Measurements from ENCODE around the gene MEF2D. TPM values are rescaled to one million over a fixed set of nuclear protein-coding genes. Genes with fewer than 3 reads are reported as not detected.

Gene MEF2D
- total and polyA plus RNA-seq, 2 donors (not counting 1 experiment from before 2014, with no cell fraction given): 65.6 to 128 TPM

DNA sequence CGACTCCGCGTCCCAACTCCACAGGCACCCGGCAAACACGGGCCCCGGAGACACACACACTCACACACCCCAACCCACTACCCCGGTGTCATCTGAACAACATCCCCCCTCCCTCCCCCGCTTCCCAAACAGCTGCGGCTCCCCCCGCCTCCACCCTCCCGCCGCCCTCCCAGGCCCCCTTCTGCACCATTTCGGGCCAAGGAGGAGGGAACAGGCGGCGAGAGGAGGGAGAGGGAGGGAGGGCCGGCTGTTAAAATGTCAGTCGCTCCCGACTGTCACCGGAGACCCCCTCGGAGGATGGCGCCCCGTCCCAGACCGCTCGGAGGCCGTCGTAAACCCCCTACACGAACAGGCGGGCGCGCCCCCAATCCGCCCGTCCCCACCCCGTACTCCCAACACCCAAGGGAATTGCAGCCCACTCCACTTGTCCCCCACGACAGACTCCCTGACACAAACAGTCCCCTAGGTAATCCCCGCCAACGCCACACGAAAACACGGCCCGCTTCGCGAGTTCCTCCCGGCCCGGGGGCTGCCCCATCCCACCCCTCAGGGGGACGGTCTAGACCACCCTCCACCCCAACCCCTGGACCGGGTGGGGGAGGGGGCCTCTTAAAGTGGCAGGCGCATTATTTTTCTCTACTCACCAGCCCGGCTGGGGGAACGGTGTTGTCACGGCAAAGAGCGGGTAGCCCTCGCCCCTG is 583 bp downstream of the MEF2D start:
- peak overlapping the region; percentile 96 for H3K27ac Mint-ChIP-seq
- CTCF ChIA-PET: interaction anchor here (0.9 to 11.7 kb wide), 11 partner anchors 14 to 127 kb away, joined by 3 to 383 read pairs (median 8); partner anchors contain the start of genes GPATCH4, NAXE and TTC24
- 0% methylated on average over 32 of the region's 51 CpGs for WGBS (ENCODE audit: insufficient coverage)
- POLR2A ChIA-PET: interaction anchor here (0.6 to 8.3 kb wide), 15 partner anchors 10 to 228 kb away, joined by 3 to 193 read pairs (median 4); partner anchors contain the start of genes GPATCH4 and NAXE
- H3K27ac ChIP-seq (ENCODE audit: low read length in 2 of 2): peak overlapping the region; percentile 94 to 96
- H3K9ac ChIP-seq (ENCODE audit: low read length): peak overlapping the region; percentile 99
- no peaks in the 10 kb centered on the region for H3K27me3 ChIP-seq (replicated peaks in 1 of 4; ENCODE audit: control extremely low read depth in 1 of 4, control insufficient read depth in 3 of 4, insufficient read depth in 4 of 4, low read length in 3 of 4)
- no peak overlapping the region for H2AFZ ChIP-seq (ENCODE audit: insufficient read depth, low read depth, low read length, poor library complexity, severe bottlenecking)
- H3K79me2 ChIP-seq (ENCODE audit: control insufficient read depth, insufficient read depth, low read length): peaks cover 76% of the 10 kb centered on the region
- DNase-seq (no peak), ATAC-seq (ENCODE audit: low read depth) (peak; percentile 6)
- peaks cover 77 to 82% of the 10 kb centered on the region in 2 donors for H3K4me1 ChIP-seq (ENCODE audit: control insufficient read depth in 2 of 2, insufficient read depth in 2 of 2, low read length in 2 of 2)
- H3K36me3 ChIP-seq (replicated peaks in 1 of 2; ENCODE audit: control extremely low read depth in 1 of 2, control insufficient read depth in 1 of 2, extremely low read depth in 1 of 2, insufficient read depth in 2 of 2, low read length in 1 of 2): peaks cover 0 to 8% of the 10 kb centered on the region in 2 experiments
- H3K4me2 ChIP-seq (replicated peaks; ENCODE audit: low read depth, low read length, poor library complexity, severe bottlenecking): peak overlapping the region; percentile 94
- H3K4me3 Mint-ChIP-seq: peak overlapping the region; percentile 93
- H3K4me3 ChIP-seq (ENCODE audit: control extremely low read depth in 1 of 5, extremely low read depth in 1 of 5, insufficient read depth in 1 of 5, low read depth in 2 of 5, low read length in 4 of 5): peak overlapping the region; percentile 55 to 99 (median 91)
- no peaks in the 10 kb centered on the region for H3K27me3 Mint-ChIP-seq
- peaks cover 52% of the 10 kb centered on the region for H4K20me1 ChIP-seq (ENCODE audit: control insufficient read depth, insufficient read depth, low read length, poor library complexity, severe bottlenecking)
- peaks cover 0 to 5% (median 0%) of the 10 kb centered on the region in 3 donors for H3K9me3 ChIP-seq (ENCODE audit: control extremely low read depth in 1 of 3, control insufficient read depth in 2 of 3, insufficient read depth in 1 of 3, low read length in 2 of 3)
- TF ChIP-seq, protein P1, sequence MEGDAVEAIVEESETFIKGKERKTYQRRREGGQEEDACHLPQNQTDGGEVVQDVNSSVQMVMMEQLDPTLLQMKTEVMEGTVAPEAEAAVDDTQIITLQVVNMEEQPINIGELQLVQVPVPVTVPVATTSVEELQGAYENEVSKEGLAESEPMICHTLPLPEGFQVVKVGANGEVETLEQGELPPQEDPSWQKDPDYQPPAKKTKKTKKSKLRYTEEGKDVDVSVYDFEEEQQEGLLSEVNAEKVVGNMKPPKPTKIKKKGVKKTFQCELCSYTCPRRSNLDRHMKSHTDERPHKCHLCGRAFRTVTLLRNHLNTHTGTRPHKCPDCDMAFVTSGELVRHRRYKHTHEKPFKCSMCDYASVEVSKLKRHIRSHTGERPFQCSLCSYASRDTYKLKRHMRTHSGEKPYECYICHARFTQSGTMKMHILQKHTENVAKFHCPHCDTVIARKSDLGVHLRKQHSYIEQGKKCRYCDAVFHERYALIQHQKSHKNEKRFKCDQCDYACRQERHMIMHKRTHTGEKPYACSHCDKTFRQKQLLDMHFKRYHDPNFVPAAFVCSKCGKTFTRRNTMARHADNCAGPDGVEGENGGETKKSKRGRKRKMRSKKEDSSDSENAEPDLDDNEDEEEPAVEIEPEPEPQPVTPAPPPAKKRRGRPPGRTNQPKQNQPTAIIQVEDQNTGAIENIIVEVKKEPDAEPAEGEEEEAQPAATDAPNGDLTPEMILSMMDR (IDR thresholded peaks at IDR 0.05): no peak
- TF ChIP-seq EZH2 (IDR thresholded peaks at IDR 0.05; ENCODE audit: borderline replicate concordance, insufficient read depth, low read depth, low read length, poor library complexity, severe bottlenecking): no peak
- intact Hi-C loops (cut with micrococcal nuclease): loop anchor here (1.0 to 10.0 kb wide), 8 partner anchors 20 to 1175 kb away; partner anchors contain the start of genes CCT3, GPATCH4, IQGAP3 and ISG20L2
- H3K9me3 Mint-ChIP-seq (ENCODE audit: insufficient read depth): no peaks in the 10 kb centered on the region
- peaks cover 78% of the 10 kb centered on the region for H3K4me1 Mint-ChIP-seq
